ENCODE results near the gene ABHD17A.

ABHD17A gene

GRCh38 chr19:1851654-1852580 is 33.4 kb downstream of the ABHD17A start:
- DNase-seq: no peak

GRCh38 chr19:1850809-1851653 is 34.3 kb downstream of the ABHD17A start:
- DNase-seq: no peak

- DNase-seq: no peak
These were observed 35.4 kb downstream of the ABHD17A start for GRCh38 chr19:1849886-1850398.

- no peak for DNase-seq
These were observed 36.2 kb downstream of the ABHD17A start for GRCh38 chr19:1849132-1849474.

- DNase-seq: peak; percentile 94 to 95
These were observed 36.7 kb downstream of the ABHD17A start, which contains the start of gene REXO1 for GRCh38 chr19:1848399-1849131. REXO1 (minus strand) TSS chr19:1848483; CDS start chr19:1848358, 125 bp downstream.

GRCh38 chr19:1847684-1848398 is 37.5 kb downstream of the ABHD17A start:
- no peak for DNase-seq

- DNase-seq: no peak
These were observed 38.0 kb downstream of the ABHD17A start for GRCh38 chr19:1847348-1847683.

GRCh38 chr19:1846517-1847204 is 38.6 kb downstream of the ABHD17A start:
- DNase-seq: no peak

- DNase-seq: no peak
These were observed 39.7 kb downstream of the ABHD17A start for GRCh38 chr19:1845642-1846041.

GRCh38 chr19:1845125-1845515 is 40.2 kb downstream of the ABHD17A start:
- DNase-seq: no peak

- no peak for DNase-seq
These were observed 40.7 kb downstream of the ABHD17A start for GRCh38 chr19:1844513-1845124.

- DNase-seq: no peak
These were observed 41.5 kb downstream of the ABHD17A start for GRCh38 chr19:1843646-1844394.

- DNase-seq: no peak
These were observed 42.2 kb downstream of the ABHD17A start for GRCh38 chr19:1843116-1843515.

GRCh38 chr19:1841209-1841924 is 43.9 kb downstream of the ABHD17A start:
- DNase-seq: no peak

GRCh38 chr19:1840541-1841115 is 44.7 kb downstream of the ABHD17A start:
- no peak for DNase-seq

- no peak for DNase-seq
These were observed 45.4 kb downstream of the ABHD17A start for GRCh38 chr19:1839658-1840540.

- DNase-seq: no peak
These were observed 47.6 kb downstream of the ABHD17A start for GRCh38 chr19:1837625-1838105.

- no peak for DNase-seq
These were observed 48.1 kb downstream of the ABHD17A start for GRCh38 chr19:1837222-1837565.

Measured in NCI-H187 (cell line).